ENCODE data around the gene ZNRF2.

GRCh38 chr7:30280631-30281030 is 3.8 kb upstream of the ZNRF2 start:
- no peak for TF ChIP-seq CTBP1 (IDR thresholded peaks at IDR 0.05; ENCODE audit: borderline replicate concordance)
- no peak for TF ChIP-seq FOXM1 (IDR thresholded peaks at IDR 0.05; ENCODE audit: borderline replicate concordance)
- no peak for TF ChIP-seq NFRKB (IDR thresholded peaks at IDR 0.05)
- no peak for TF ChIP-seq TARDBP (IDR thresholded peaks at IDR 0.05)
- TF ChIP-seq FOXK2 (IDR thresholded peaks at IDR 0.05) = no peak
- no peak for TF ChIP-seq SUZ12 (IDR thresholded peaks at IDR 0.05)
- no peak for TF ChIP-seq ELF4 (IDR thresholded peaks at IDR 0.05)
- no peak for TF ChIP-seq ZNF384 (IDR thresholded peaks at IDR 0.05)
- TF ChIP-seq PKNOX1 (IDR thresholded peaks at IDR 0.05) = no peak
- no peak for TF ChIP-seq BHLHE40 (IDR thresholded peaks at IDR 0.05; ENCODE audit: borderline replicate concordance)
